CD4-positive, alpha-beta memory T cell (primary cell): ENCODE measurements around the gene WDR27. TPM values are rescaled to one million over a fixed set of nuclear protein-coding genes. Genes with fewer than 3 reads are reported as not detected.
A peak's percentile ranks its signal among the peaks of the same experiment; 100 is the strongest.

ENCODE experiments used
- CTCF ChIA-PET: fragments of 350-600 bp; sonication (Branson Sonifier 250); formaldehyde crosslinking; loops from one replicate; lab custom pipeline; 2021; ENCODE audit warnings: inconsistent platforms; ENCODE audit not compliant: partially characterized antibody; lab: Charles Lee
- POLR2A ChIA-PET: fragments of 350-600 bp; sonication (Branson Sonifier 250); formaldehyde crosslinking; loops from one replicate; lab custom pipeline; 2021; ENCODE audit not compliant: partially characterized antibody; lab: Charles Lee
- DNase-seq, 5 donors: peaks; one replicate each; pipeline versions ENCODE4 v3.0.0 to v3.0.0-alpha.2; 2020 to 2022; ENCODE audit warnings: mixed read lengths in 1 of 5
- H3K27ac ChIP-seq: one replicate; pipeline ENCODE4 v1.7.0; 2013; ENCODE audit warnings: low read depth, low read length
- H3K27me3 ChIP-seq: 2 replicates; pipeline ENCODE4 v1.7.0; 2013; ENCODE audit warnings: mild to moderate bottlenecking, low read length, moderate library complexity; ENCODE audit not compliant: insufficient read depth
- H3K36me3 ChIP-seq: 2 replicates; pipeline ENCODE4 v1.7.0; 2013; ENCODE audit warnings: mild to moderate bottlenecking, low read length, moderate library complexity; ENCODE audit not compliant: insufficient read depth
- H3K4me1 ChIP-seq: 2 replicates; pipeline ENCODE4 v1.7.0; 2013; ENCODE audit warnings: mild to moderate bottlenecking, low read length, moderate library complexity; ENCODE audit not compliant: insufficient read depth
- H3K4me3 ChIP-seq, 2 donors: one replicate each; pipeline ENCODE4 v1.7.0; 2013; ENCODE audit warnings: low read length in 2 of 2, mild to moderate bottlenecking in 1 of 2
- H3K9me3 ChIP-seq, 2 donors: one replicate each; pipeline ENCODE4 v1.7.0; 2013; ENCODE audit warnings: low read length in 2 of 2, control low read depth in 1 of 2; ENCODE audit not compliant: control insufficient read depth in 1 of 2
- H3K27ac Mint-ChIP-seq, 7 donors: one replicate each; pipeline ENCODE4 v1.8.0; 2020 to 2021; ENCODE audit warnings: mixed read lengths in 7 of 7, mild to moderate bottlenecking in 6 of 7, inconsistent platforms in 3 of 7, moderate library complexity in 3 of 7
- H3K27me3 Mint-ChIP-seq, 2 donors: one replicate each; pipeline ENCODE4 v1.8.0; 2020 to 2021; ENCODE audit warnings: mixed read lengths in 2 of 2
- H3K36me3 Mint-ChIP-seq, 2 donors: one replicate each; pipeline ENCODE4 v1.8.0; 2020 to 2021; ENCODE audit warnings: mixed read lengths in 2 of 2, inconsistent platforms in 1 of 2, mild to moderate bottlenecking in 1 of 2
- H3K4me1 Mint-ChIP-seq, 4 donors: one replicate each; pipeline ENCODE4 v1.8.0; 2020 to 2021; ENCODE audit warnings: mixed read lengths in 4 of 4, mild to moderate bottlenecking in 1 of 4
- H3K4me3 Mint-ChIP-seq, 8 donors: one replicate each; pipeline ENCODE4 v1.8.0; 2020 to 2021; ENCODE audit warnings: mixed read lengths in 8 of 8, mild to moderate bottlenecking in 7 of 8, moderate library complexity in 6 of 8, inconsistent platforms in 3 of 8
- H3K9me3 Mint-ChIP-seq, 8 donors: one replicate each; pipeline ENCODE4 v1.8.0; 2020 to 2021; ENCODE audit warnings: mixed read lengths in 8 of 8, mild to moderate bottlenecking in 5 of 8, inconsistent platforms in 3 of 8, moderate library complexity in 1 of 8
- intact Hi-C: fragments of 100-400 bp; cut with micrococcal nuclease; formaldehyde crosslinking; loops from one replicate; pipeline ENCODE4 v1.15.1; 2023
- polyA plus RNA-seq, 2 donors: library from polyadenylated mRNA; unstranded; fragments of 300-500 nt; fragmentation: Illumina TruSeq; gene quantifications; one replicate each; pipeline ENCODE4 v1.2.3, GENCODE V29; 2021
- total RNA-seq, 2 experiments: library from RNA; stranded (reverse); gene quantifications; one replicate each; pipeline ENCODE4 v1.2.3, GENCODE V29; 2021

The WDR27 gene
- total and polyA plus RNA-seq, 4 experiments from 2014 or later: 5.9 to 82.8 (median 39.8) TPM

DNA sequence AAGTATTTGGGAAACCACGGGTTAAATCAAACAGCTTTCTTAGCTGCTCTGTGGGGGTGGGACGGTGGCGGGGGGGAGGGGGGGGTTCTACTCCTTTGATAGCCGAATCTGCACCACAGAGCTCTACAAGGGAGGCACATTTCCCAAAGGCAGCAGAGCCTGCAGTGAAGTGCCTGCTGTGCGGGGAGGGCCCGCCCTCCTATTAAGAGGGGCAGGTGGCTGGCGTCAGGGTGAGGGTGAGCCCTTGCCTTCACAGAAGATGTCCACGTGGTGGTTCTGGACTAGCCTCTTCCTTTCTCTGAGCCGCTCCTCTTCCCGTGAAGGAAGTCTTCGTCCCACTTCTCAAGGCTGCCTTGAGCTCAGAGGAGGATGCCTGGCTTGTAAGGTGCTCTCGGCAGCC lies 273.3 kb downstream of the WDR27 start:
- H3K4me3 ChIP-seq: no peak overlapping the region
- peaks cover 4 to 42% (median 33%) of the 10 kb centered on the region in 8 donors for H3K9me3 Mint-ChIP-seq
- H3K36me3 Mint-ChIP-seq: peaks cover 3 to 4% of the 10 kb centered on the region in 2 donors
- H3K9me3 ChIP-seq: peaks cover 0 to 8% of the 10 kb centered on the region in 2 donors
- intact Hi-C loops: no loop called here
- ChIA-PET POLR2A (no interaction called here), CTCF (no interaction called here)
- H3K27me3 ChIP-seq: no peaks in the 10 kb centered on the region
- no peaks in the 10 kb centered on the region for H3K36me3 ChIP-seq
- H3K27ac Mint-ChIP-seq: no peak overlapping the region
- H3K27ac ChIP-seq: no peak overlapping the region
- no peaks in the 10 kb centered on the region for H3K4me1 ChIP-seq
- peaks cover 0 to 1% (median 0%) of the 10 kb centered on the region in 4 donors for H3K4me1 Mint-ChIP-seq
- DNase-seq: no peak
- no peak overlapping the region for H3K4me3 Mint-ChIP-seq
- H3K27me3 Mint-ChIP-seq: no peaks in the 10 kb centered on the region

DNA sequence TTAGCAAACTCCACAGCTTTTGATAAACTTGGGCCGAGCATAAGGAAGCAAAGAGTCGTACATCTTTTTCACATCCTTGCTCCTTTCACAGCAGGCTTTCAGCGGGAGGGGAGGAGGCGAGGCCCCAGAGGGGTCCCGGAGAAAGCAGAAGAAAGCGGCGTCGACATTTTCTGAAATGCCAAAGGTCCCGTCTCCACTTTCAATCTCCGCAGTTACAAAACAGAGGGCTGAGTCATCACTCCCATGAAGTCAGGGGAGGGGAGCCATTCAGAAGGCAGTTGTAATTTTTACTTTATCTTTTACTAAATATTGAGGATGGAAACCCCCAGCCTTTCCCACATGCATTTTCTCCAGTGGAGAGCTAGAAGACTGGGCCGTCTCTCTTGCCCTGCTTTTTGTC lies 274.0 kb downstream of the WDR27 start:
- Histone ChIP-seq H3K9me3 (peaks cover 0 to 8% of the 10 kb centered on the region in 2 donors), H3K4me1 (no peaks in the 10 kb centered on the region), H3K36me3 (no peaks in the 10 kb centered on the region), H3K4me3 (no peak overlapping the region), H3K27ac (no peak overlapping the region), H3K27me3 (no peaks in the 10 kb centered on the region)
- intact Hi-C loops: no loop called here
- H3K27me3 Mint-ChIP-seq: no peaks in the 10 kb centered on the region
- POLR2A ChIA-PET: no interaction called here
- DNase-seq: no peak
- peaks cover 1 to 3% of the 10 kb centered on the region in 2 donors for H3K36me3 Mint-ChIP-seq
- peaks cover 0 to 1% (median 0%) of the 10 kb centered on the region in 4 donors for H3K4me1 Mint-ChIP-seq
- no peak overlapping the region for H3K27ac Mint-ChIP-seq
- no peak overlapping the region for H3K4me3 Mint-ChIP-seq
- peaks cover 3 to 35% (median 28%) of the 10 kb centered on the region in 8 donors for H3K9me3 Mint-ChIP-seq
- CTCF ChIA-PET: no interaction called here

DNA sequence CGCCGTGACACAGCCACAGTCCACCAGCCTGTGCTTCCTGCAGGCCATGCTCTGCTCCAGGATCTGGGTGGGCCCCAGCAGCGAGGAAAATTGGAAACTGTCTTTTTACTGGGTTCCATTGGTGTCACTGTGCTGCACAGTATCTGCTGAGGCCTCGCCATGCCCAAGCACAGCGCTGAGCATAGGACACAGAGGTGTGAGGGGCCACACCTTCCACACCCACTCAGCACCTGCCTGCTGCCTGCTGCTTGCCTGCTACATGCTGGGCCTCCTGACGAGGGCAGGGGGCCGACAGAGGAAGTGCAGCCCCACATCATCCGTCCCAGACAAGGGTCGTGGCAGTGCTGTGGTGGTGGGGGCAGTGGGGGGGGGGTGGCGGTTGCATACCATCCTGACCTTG lies 275.2 kb downstream of the WDR27 start:
- ChIA-PET POLR2A (no interaction called here), CTCF (no interaction called here)
- Mint-ChIP-seq H3K4me3 (no peak overlapping the region), H3K4me1 (peaks cover 0 to 1% (median 0%) of the 10 kb centered on the region in 4 donors), H3K27me3 (peaks cover 0 to 6% of the 10 kb centered on the region in 2 donors), H3K9me3 (peaks cover 0 to 22% (median 18%) of the 10 kb centered on the region in 8 donors), H3K36me3 (no peaks in the 10 kb centered on the region), H3K27ac (no peak overlapping the region)
- Histone ChIP-seq H3K27me3 (no peaks in the 10 kb centered on the region), H3K27ac (no peak overlapping the region), H3K36me3 (no peaks in the 10 kb centered on the region), H3K4me1 (no peaks in the 10 kb centered on the region), H3K4me3 (no peak overlapping the region), H3K9me3 (peaks cover 0 to 8% of the 10 kb centered on the region in 2 donors)
- DNase-seq: no peak
- intact Hi-C loops: no loop called here

DNA sequence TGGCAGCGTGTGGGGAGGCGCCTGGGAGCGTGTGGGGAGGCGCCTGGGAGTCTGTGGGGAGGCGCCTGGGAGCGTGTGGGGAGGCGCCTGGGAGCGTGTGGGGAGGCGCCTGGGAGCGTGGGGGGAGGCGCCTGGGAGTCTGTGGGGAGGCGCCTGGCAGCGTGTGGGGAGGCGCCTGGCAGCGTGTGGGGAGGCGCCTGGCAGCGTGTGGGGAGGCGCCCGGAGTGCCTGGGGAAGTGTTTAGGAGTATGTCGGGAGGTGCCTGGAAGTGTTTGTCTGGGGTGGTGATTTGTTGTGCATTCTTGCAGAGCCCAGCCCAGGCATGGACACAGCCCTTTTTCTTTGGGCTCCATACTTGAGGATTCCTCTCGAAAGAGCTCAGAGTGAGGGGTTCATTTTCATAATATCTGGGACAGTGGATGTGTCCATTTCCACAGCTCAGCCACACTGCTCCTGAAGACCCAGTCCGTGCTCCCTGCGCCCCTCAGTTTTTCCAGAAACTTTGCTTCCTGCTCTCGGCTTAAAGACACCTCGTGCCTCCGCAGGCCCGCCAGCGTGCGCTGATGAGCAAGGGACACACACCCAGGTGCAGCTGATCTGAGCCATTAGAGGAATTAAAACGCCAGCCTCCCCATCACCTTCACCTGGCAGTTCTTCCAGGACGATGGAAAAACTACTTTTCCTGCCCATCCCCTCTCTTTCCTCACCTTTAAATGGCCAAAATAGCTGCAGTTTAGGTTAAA lies 276.0 kb downstream of the WDR27 start:
- CTCF ChIA-PET: no interaction called here
- intact Hi-C loops: no loop called here

DNA sequence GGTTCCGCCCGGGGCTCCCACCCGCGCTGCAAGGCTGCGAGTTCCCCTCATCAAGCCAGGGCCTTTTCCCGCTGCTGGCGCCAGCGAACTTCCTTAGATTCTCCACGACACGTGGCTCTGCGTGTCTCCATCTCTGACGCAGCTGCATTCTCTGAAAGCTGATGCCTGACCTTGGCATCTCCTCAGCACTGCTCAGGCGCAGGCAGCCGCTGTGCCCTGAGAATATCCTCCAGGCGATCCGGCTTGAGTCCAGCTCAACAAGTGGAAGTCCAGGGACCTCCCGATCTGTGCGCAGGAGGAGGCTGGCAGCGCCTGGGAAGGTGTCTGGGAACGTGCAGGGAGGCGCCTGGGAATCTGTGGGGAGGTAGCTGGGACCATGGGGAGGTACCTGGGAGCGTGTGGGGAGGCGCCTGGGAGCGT lies 277.0 kb downstream of the WDR27 start:
- ChIA-PET CTCF (no interaction called here), POLR2A (no interaction called here)
- Mint-ChIP-seq H3K4me1 (peaks cover 0 to 1% (median 0%) of the 10 kb centered on the region in 4 donors), H3K9me3 (peaks cover 0 to 5% (median 1%) of the 10 kb centered on the region in 8 donors), H3K27me3 (peaks cover 0 to 6% of the 10 kb centered on the region in 2 donors), H3K27ac (peak overlapping the region in 1 of 7 donors; percentile 48), H3K36me3 (no peaks in the 10 kb centered on the region), H3K4me3 (peak overlapping the region in 1 of 8 donors; percentile 59)
- intact Hi-C loops: no loop called here
- Histone ChIP-seq H3K36me3 (no peaks in the 10 kb centered on the region), H3K27ac (no peak overlapping the region), H3K4me3 (no peak overlapping the region), H3K9me3 (no peaks in the 10 kb centered on the region), H3K4me1 (no peaks in the 10 kb centered on the region), H3K27me3 (no peaks in the 10 kb centered on the region)
- DNase-seq: no peak

More for the DNA sequence above, 276.0 kb downstream of the WDR27 start:
- no peaks in the 10 kb centered on the region for H3K36me3 Mint-ChIP-seq
- no peaks in the 10 kb centered on the region for H3K4me1 ChIP-seq
- H3K27ac Mint-ChIP-seq: no peak overlapping the region
- H3K27me3 ChIP-seq: no peaks in the 10 kb centered on the region
- H3K27ac ChIP-seq: no peak overlapping the region
- no peaks in the 10 kb centered on the region for H3K36me3 ChIP-seq
- peaks cover 0 to 8% of the 10 kb centered on the region in 2 donors for H3K9me3 ChIP-seq
- H3K9me3 Mint-ChIP-seq: peaks cover 0 to 15% (median 10%) of the 10 kb centered on the region in 8 donors
- DNase-seq: no peak
- peaks cover 0 to 1% (median 0%) of the 10 kb centered on the region in 4 donors for H3K4me1 Mint-ChIP-seq
- POLR2A ChIA-PET: no interaction called here
- no peak overlapping the region for H3K4me3 Mint-ChIP-seq
- no peak overlapping the region for H3K4me3 ChIP-seq
- peaks cover 0 to 6% of the 10 kb centered on the region in 2 donors for H3K27me3 Mint-ChIP-seq

DNA sequence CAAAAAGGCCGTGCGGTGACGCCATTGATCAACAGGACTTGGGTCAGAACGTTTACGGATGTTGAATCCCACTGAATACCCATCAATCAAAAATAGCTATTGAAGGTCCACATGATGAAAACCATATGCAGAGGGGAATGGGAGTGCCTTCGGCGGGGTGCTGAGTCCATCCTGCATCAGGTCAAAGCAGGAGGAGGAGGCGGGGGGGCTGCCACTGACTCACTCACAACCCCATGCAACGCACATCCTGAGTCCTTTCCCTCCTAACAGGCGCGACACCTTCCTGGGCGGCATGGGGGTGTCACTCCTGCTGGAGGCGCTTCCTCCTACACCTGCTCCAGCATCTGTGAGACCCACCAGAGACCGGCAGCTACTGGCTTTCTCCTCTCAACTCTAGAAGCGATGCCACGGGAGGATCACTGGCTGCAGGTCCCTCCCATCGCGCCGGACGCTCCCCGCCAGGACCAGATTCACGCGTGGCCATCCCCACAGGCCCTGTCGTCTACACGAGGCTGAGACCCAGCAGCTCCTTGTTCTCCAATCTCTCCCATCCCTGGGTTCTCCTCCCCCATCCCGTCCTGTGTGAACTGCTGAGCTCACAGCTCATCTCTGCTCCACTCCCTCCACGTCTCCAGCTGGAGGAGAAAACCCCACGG lies 277.6 kb downstream of the WDR27 start:
- intact Hi-C loops: no loop called here
- Mint-ChIP-seq H3K9me3 (peaks cover 0 to 2% (median 0%) of the 10 kb centered on the region in 8 donors), H3K36me3 (no peaks in the 10 kb centered on the region), H3K27ac (no peak overlapping the region), H3K4me1 (peaks cover 0 to 1% (median 0%) of the 10 kb centered on the region in 4 donors), H3K4me3 (no peak overlapping the region), H3K27me3 (peaks cover 0 to 6% of the 10 kb centered on the region in 2 donors)
- Histone ChIP-seq H3K27me3 (no peaks in the 10 kb centered on the region), H3K36me3 (no peaks in the 10 kb centered on the region), H3K9me3 (no peaks in the 10 kb centered on the region), H3K4me1 (no peaks in the 10 kb centered on the region), H3K27ac (no peak overlapping the region), H3K4me3 (no peak overlapping the region)
- DNase-seq: no peak
- ChIA-PET CTCF (no interaction called here), POLR2A (no interaction called here)

DNA sequence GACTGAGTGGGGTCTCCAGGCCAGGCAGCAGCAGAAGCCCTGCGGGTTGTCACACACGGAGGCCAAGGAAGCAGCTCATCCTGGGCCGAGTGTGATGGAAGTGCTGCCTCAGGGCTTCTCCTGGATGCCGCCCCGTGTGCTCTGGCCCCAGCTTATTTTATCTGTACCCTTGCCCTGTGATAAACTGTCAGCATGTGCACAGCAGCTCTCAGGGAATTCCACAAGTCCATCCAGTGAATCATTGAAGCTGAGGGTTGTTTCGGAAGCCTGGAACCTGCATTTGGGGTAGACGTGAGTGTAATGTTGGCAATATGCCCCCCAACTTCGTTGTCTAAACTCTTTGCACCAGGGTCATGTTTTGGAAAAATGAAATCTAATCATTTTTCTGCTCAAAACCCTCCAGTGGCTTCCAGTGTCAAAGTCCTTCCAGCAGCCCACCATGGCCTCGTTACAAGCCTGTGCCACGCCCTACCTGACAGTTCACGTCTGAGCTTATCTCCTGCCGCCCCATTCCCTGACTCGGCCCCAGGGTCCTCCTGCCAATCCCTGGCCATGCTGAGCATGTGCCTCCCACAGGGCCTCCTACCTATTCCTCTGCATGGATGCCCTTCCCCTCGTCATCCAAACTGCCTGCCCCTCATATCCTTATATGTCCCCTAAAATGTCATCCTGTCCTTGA lies 280.1 kb downstream of the WDR27 start:
- intact Hi-C loops: no loop called here
- H3K27me3 ChIP-seq: no peaks in the 10 kb centered on the region
- Mint-ChIP-seq H3K36me3 (no peaks in the 10 kb centered on the region), H3K4me3 (no peak overlapping the region), H3K27ac (no peak overlapping the region), H3K4me1 (peaks cover 0 to 1% (median 0%) of the 10 kb centered on the region in 4 donors), H3K9me3 (peaks cover 0 to 2% (median 0%) of the 10 kb centered on the region in 8 donors), H3K27me3 (peaks cover 0 to 6% of the 10 kb centered on the region in 2 donors)
- no peaks in the 10 kb centered on the region for H3K9me3 ChIP-seq
- no peak overlapping the region for H3K27ac ChIP-seq
- no peak for DNase-seq
- no peaks in the 10 kb centered on the region for H3K36me3 ChIP-seq
- H3K4me1 ChIP-seq: no peaks in the 10 kb centered on the region
- CTCF ChIA-PET: interaction anchor here (0.8 to 1.3 kb wide), 2 partner anchors 9 to 14 kb away, joined by 3 to 4 read pairs; no protein-coding TSS in a partner anchor
- POLR2A ChIA-PET: no interaction called here
- no peak overlapping the region for H3K4me3 ChIP-seq
